PC-9 (cell line): Measurements from ENCODE around the gene PROB1. TPM values are rescaled to one million over a fixed set of nuclear protein-coding genes. Genes with fewer than 3 reads are reported as not detected.

Source experiments
- BruUV-seq: library from RNA; stranded (reverse); fragments of 400-500 nt; replicated peaks from 2 replicates; lab custom pipeline; 2021; lab: Mats Ljungman, UMichigan
- CTCF ChIA-PET: fragments of 300-600 bp; sonication (Branson Sonifier 250); formaldehyde crosslinking; loops from one replicate; lab custom pipeline; 2022; ENCODE audit warnings: antibody characterized with exemption; lab: Charles Lee
- POLR2A ChIA-PET: fragments of 300-600 bp; sonication (Branson Sonifier 250); formaldehyde crosslinking; loops from one replicate; lab custom pipeline; 2022; ENCODE audit warnings: antibody characterized with exemption; ENCODE audit not compliant: unreplicated experiment; lab: Charles Lee
- DNase-seq, 2 experiments: peaks; one replicate each; pipeline versions ENCODE4 v3.0.0 to v3.0.0-alpha.2; 2015 to 2022; ENCODE audit warnings: mixed read lengths in 1 of 2
- H2AFZ ChIP-seq: fragments of 200-600 bp; sonication (generic); 2 replicates; pipeline ENCODE4 v1.8.1; 2017; ENCODE audit warnings: antibody characterized with exemption
- H3F3A ChIP-seq: fragments of 200-600 bp; sonication (generic); 2 replicates; pipeline ENCODE4 v1.8.1; 2017; ENCODE audit warnings: antibody characterized with exemption, mild to moderate bottlenecking, low read depth; ENCODE audit not compliant: insufficient read depth
- H3K27ac ChIP-seq: fragments of 200-600 bp; sonication (generic); 2 replicates; pipeline ENCODE4 v1.6.1; 2016; ENCODE audit warnings: mixed run types
- H3K27me3 ChIP-seq: fragments of 200-600 bp; sonication (generic); 2 replicates; pipeline ENCODE4 v1.6.1; 2016; ENCODE audit warnings: low read depth, mixed run types; ENCODE audit not compliant: insufficient read depth
- H3K36me3 ChIP-seq: fragments of 200-600 bp; sonication (generic); 2 replicates; pipeline ENCODE4 v1.6.1; 2016; ENCODE audit warnings: low read depth, mixed run types
- H3K4me1 ChIP-seq: fragments of 200-600 bp; sonication (generic); replicated peaks from 2 replicates; pipeline ENCODE4 v1.6.1; 2016; ENCODE audit warnings: mixed run types; ENCODE audit not compliant: insufficient read depth
- H3K4me2 ChIP-seq: fragments of 200-600 bp; sonication (generic); 2 replicates; pipeline ENCODE4 v1.6.1; 2017; ENCODE audit warnings: mixed run types
- H3K4me3 ChIP-seq: fragments of 200-600 bp; sonication (generic); 2 replicates; pipeline ENCODE4 v1.6.1; 2016; ENCODE audit warnings: mixed run types
- H3K79me2 ChIP-seq: fragments of 200-600 bp; sonication (generic); 2 replicates; pipeline ENCODE4 v1.6.1; 2017; ENCODE audit warnings: low read depth, mixed run types
- H3K9me2 ChIP-seq: fragments of 200-600 bp; sonication (generic); 2 replicates; pipeline ENCODE4 v1.8.1; 2017; ENCODE audit warnings: mild to moderate bottlenecking; ENCODE audit not compliant: insufficient read depth
- H3K9me3 ChIP-seq: fragments of 200-600 bp; sonication (generic); 2 replicates; pipeline ENCODE4 v1.8.1; 2016; ENCODE audit warnings: low read depth; ENCODE audit not compliant: insufficient read depth
- H4K20me1 ChIP-seq: fragments of 200-600 bp; sonication (generic); 2 replicates; pipeline ENCODE4 v1.8.1; 2017; ENCODE audit not compliant: insufficient read depth
- EZH2 ChIP-seq: fragments of 200-600 bp; sonication (generic); IDR thresholded peaks from 2 replicates; pipeline ENCODE4 v1.8.0; 2017; ENCODE audit warnings: antibody characterized with exemption, low read depth
- intact Hi-C: fragments of 100-400 bp; cut with micrococcal nuclease; formaldehyde crosslinking; loops from one replicate; pipeline ENCODE4 v1.10.0; 2022; ENCODE audit not compliant: unreplicated experiment
- total RNA-seq: library from RNA; stranded (reverse); gene quantifications from 2 replicates; pipeline ENCODE4 v1.2.3, GENCODE V29; 2021
- TF ChIP-seq, protein P1 (sequence below): fragments of 200-600 bp; sonication (generic); conservative IDR thresholded peaks from 2 replicates; pipeline ENCODE4 v1.6.1; 2017; ENCODE audit warnings: mixed run types, antibody characterized with exemption, mild to moderate bottlenecking, moderate library complexity

Gene PROB1
- total RNA-seq, 1 experiment from 2014 or later: 2.9 TPM

DNA sequence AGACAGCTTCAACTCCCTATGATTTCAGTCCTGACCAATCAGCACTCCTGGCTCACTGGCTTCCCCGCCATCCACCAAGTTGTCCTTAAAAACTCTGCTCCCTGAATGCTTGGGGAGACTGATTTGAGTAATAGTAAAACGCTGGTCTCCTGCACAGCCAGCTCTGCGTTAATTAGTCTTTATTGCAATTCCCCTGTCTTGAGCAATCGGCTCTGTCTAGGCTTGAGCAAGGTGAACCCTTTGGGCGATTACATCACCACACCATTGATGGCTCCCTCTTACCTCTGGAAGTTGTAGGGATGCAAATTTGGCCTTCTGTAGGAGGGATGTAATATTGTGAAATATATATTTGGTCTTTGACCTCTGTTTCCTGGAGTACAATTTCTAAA is 8.9 kb downstream of the PROB1 start:
- Histone ChIP-seq H3K9me3 (no peaks in the 10 kb centered on the region), H3K27ac (no peak overlapping the region), H2AFZ (no peak overlapping the region), H3K79me2 (no peaks in the 10 kb centered on the region), H3K9me2 (no peaks in the 10 kb centered on the region), H4K20me1 (no peaks in the 10 kb centered on the region), H3K4me2 (peak overlapping the region; percentile 55), H3F3A (peaks cover 39% of the 10 kb centered on the region), H3K27me3 (no peaks in the 10 kb centered on the region), H3K36me3 (no peaks in the 10 kb centered on the region), H3K4me3 (no peak overlapping the region), H3K4me1 (peaks cover 62% of the 10 kb centered on the region)
- CTCF ChIA-PET: interaction anchor here (0.7 kb wide), 1 partner anchor 378 kb away, joined by 3 read pairs; no protein-coding TSS in a partner anchor
- TF ChIP-seq, protein P1, sequence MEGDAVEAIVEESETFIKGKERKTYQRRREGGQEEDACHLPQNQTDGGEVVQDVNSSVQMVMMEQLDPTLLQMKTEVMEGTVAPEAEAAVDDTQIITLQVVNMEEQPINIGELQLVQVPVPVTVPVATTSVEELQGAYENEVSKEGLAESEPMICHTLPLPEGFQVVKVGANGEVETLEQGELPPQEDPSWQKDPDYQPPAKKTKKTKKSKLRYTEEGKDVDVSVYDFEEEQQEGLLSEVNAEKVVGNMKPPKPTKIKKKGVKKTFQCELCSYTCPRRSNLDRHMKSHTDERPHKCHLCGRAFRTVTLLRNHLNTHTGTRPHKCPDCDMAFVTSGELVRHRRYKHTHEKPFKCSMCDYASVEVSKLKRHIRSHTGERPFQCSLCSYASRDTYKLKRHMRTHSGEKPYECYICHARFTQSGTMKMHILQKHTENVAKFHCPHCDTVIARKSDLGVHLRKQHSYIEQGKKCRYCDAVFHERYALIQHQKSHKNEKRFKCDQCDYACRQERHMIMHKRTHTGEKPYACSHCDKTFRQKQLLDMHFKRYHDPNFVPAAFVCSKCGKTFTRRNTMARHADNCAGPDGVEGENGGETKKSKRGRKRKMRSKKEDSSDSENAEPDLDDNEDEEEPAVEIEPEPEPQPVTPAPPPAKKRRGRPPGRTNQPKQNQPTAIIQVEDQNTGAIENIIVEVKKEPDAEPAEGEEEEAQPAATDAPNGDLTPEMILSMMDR: no peak
- no peak for TF ChIP-seq EZH2
- DNase-seq: no peak
- intact Hi-C loops: no loop called here
- no TSS peak for BruUV-seq
- POLR2A ChIA-PET: no interaction called here

DNA sequence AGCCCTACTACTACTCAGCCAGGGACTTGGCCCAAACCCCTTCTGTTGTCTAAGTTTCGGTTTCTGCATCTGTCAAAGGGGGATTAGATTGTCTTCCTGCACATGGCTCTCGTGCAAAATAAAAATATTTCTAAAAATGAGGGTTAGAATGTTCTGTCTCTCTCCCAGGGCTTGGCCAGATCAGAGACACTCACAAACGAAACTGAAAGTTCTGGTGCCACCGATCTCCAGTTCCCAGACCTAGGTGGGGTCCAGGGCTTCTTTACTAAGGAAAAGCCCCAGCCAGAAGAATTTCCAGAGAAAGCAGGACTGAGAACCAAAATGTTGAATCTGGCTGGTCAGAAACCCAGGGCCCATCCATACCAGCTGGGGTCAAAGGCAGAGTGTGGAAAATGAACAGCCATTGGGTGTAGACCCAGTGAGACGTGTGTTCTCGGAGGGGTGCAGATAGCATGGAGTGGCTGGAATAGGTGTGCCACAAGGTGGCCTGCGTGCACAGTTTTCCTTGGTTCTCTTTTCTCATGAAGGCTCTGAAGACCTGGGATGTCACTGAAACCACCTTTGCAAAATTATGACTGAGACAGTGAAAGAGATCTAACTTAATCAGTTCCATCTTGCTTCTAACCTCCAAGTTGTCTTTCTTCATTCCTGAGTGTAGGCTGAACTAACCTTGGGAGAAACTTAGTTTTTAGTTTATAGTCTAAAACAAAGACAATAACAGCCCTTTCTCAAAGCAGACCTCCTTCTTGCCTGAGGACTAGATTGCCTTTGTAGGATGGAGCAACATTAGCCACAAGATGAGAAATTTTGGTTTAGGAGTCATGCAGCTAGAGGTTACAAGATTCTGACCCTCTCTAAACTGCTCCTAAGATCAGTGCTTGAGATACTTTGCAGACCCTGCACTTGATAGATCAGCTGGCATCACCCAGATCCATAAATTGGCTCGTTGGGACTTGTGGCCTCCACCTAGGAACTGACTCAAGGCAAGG is 9.5 kb downstream of the PROB1 start:
- ChIA-PET POLR2A (no interaction called here), CTCF (interaction anchor here (0.7 to 1.2 kb wide), 2 partner anchors 378 to 1015 kb away, joined by 3 to 5 read pairs; no protein-coding TSS in a partner anchor)
- DNase-seq: peak in 1 of 2 experiments; percentile 47
- no peak overlapping the region for H3K27ac ChIP-seq
- H3K4me3 ChIP-seq: no peak overlapping the region
- BruUV-seq: no TSS peak
- H3K9me2 ChIP-seq: no peaks in the 10 kb centered on the region
- H3K9me3 ChIP-seq: no peaks in the 10 kb centered on the region
- H2AFZ ChIP-seq: no peak overlapping the region
- peaks cover 32% of the 10 kb centered on the region for H3F3A ChIP-seq
- peaks cover 55% of the 10 kb centered on the region for H3K4me1 ChIP-seq
- H3K36me3 ChIP-seq: no peaks in the 10 kb centered on the region
- intact Hi-C loops: no loop called here
- H3K79me2 ChIP-seq: no peaks in the 10 kb centered on the region
- H3K4me2 ChIP-seq: peak overlapping the region; percentile 55
- TF ChIP-seq, protein P1: no peak
- no peak for TF ChIP-seq EZH2
- no peaks in the 10 kb centered on the region for H4K20me1 ChIP-seq
- no peaks in the 10 kb centered on the region for H3K27me3 ChIP-seq

DNA sequence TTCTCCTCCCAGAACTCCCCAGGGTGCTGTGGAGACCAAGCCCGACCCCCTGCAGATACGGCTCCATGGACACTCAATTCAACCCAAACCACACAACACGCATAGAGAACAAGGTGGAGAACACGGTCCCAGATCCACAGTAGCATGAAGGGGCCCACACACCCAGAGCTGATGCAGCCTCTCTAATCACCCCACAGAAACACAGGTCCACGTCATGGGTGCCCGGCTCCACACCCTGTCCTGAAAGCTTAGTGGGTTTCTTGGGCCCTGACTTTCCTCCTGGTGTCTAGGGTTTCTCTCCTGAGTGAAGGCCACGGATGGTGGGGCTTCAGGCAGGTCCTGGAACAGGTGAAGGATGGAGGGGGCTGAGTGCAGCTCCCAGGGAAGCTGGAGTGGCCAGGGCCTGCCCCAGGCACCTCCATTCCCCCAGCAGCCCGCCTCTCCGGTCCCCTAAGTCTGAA is 10.3 kb downstream of the PROB1 start:
- no peak overlapping the region for H3K4me3 ChIP-seq
- TF ChIP-seq, protein P1: no peak
- TF ChIP-seq EZH2: no peak
- POLR2A ChIA-PET: no interaction called here
- intact Hi-C loops: no loop called here
- H3K36me3 ChIP-seq: no peaks in the 10 kb centered on the region
- peak overlapping the region; percentile 55 for H3K4me2 ChIP-seq
- no peak overlapping the region for H3K27ac ChIP-seq
- H3K9me3 ChIP-seq: no peaks in the 10 kb centered on the region
- no peaks in the 10 kb centered on the region for H3K9me2 ChIP-seq
- H3K79me2 ChIP-seq: no peaks in the 10 kb centered on the region
- H2AFZ ChIP-seq: no peak overlapping the region
- H4K20me1 ChIP-seq: no peaks in the 10 kb centered on the region
- DNase-seq: no peak
- H3K4me1 ChIP-seq: peaks cover 49% of the 10 kb centered on the region
- CTCF ChIA-PET: interaction anchor here (1.2 kb wide), 1 partner anchor 1014 kb away, joined by 5 read pairs; no protein-coding TSS in a partner anchor
- no peaks in the 10 kb centered on the region for H3K27me3 ChIP-seq
- H3F3A ChIP-seq: peaks cover 30% of the 10 kb centered on the region
- no TSS peak for BruUV-seq
